Trophoblast cell (in vitro differentiated cells and primary cell): ENCODE data around the gene FYB1.
A peak's percentile ranks its signal among the peaks of the same experiment; 100 is the strongest.

Source experiments
- DNase-seq, 2 donors: peaks; one replicate each; pipeline ENCODE4 v3.0.0-alpha.2; 2016
- H2AFZ ChIP-seq: 2 replicates; pipeline ENCODE4 v1.6.1; 2013; ENCODE audit warnings: low read length, moderate library complexity, mild to moderate bottlenecking; ENCODE audit not compliant: insufficient read depth, poor library complexity
- H2AK5ac ChIP-seq: 2 replicates; pipeline ENCODE4 v1.6.1; 2013; ENCODE audit warnings: mild to moderate bottlenecking, low read length
- H2BK120ac ChIP-seq: 2 replicates; pipeline ENCODE4 v1.6.1; 2013; ENCODE audit warnings: low read length, mild to moderate bottlenecking, moderate library complexity; ENCODE audit not compliant: insufficient read depth, poor library complexity
- H2BK12ac ChIP-seq: 2 replicates; pipeline ENCODE4 v1.6.1; 2013; ENCODE audit warnings: mild to moderate bottlenecking, low read length, moderate library complexity
- H2BK5ac ChIP-seq: 2 replicates; pipeline ENCODE4 v1.6.1; 2013; ENCODE audit warnings: low read length, low read depth, moderate library complexity, mild to moderate bottlenecking; ENCODE audit not compliant: poor library complexity
- H3K14ac ChIP-seq: 2 replicates; pipeline ENCODE4 v1.6.1; 2013; ENCODE audit warnings: mild to moderate bottlenecking, low read length
- H3K18ac ChIP-seq: 2 replicates; pipeline ENCODE4 v1.6.1; 2013; ENCODE audit warnings: mild to moderate bottlenecking, low read length
- H3K23ac ChIP-seq: 2 replicates; pipeline ENCODE4 v1.6.1; 2013; ENCODE audit warnings: low read length
- H3K27ac ChIP-seq: 2 replicates; pipeline ENCODE4 v1.5.1; 2013; ENCODE audit warnings: low read depth, mild to moderate bottlenecking, inconsistent platforms, low read length, moderate library complexity
- H3K27me3 ChIP-seq: 2 replicates; pipeline ENCODE4 v1.6.1; 2013; ENCODE audit warnings: inconsistent platforms, mild to moderate bottlenecking, low read length, moderate library complexity; ENCODE audit not compliant: insufficient read depth
- H3K36me3 ChIP-seq, 2 experiments: 1 replicate in 1 of 2; 2 replicates in 1 of 2; pipeline ENCODE4 v1.6.1; 2013; ENCODE audit warnings: low read length in 2 of 2, mild to moderate bottlenecking in 2 of 2, moderate library complexity in 1 of 2; ENCODE audit not compliant: insufficient read depth in 2 of 2, control insufficient read depth in 1 of 2
- H3K4ac ChIP-seq: 2 replicates; pipeline ENCODE4 v1.6.1; 2013; ENCODE audit warnings: low read depth, mild to moderate bottlenecking, low read length, moderate library complexity
- H3K4me1 ChIP-seq, 2 experiments: 1 replicate in 1 of 2; 2 replicates in 1 of 2; pipeline ENCODE4 v1.6.1; 2013; ENCODE audit warnings: low read length in 2 of 2, mild to moderate bottlenecking in 2 of 2, moderate library complexity in 1 of 2; ENCODE audit not compliant: insufficient read depth in 2 of 2, control insufficient read depth in 1 of 2
- H3K4me2 ChIP-seq: 2 replicates; pipeline ENCODE4 v1.6.1; 2013; ENCODE audit warnings: inconsistent platforms, mild to moderate bottlenecking, low read length, moderate library complexity
- H3K4me3 ChIP-seq: 2 replicates; pipeline ENCODE4 v1.5.1; 2013; ENCODE audit warnings: mild to moderate bottlenecking, low read depth, low read length, inconsistent platforms
- H3K79me1 ChIP-seq: one replicate; pipeline ENCODE4 v1.6.1; 2013; ENCODE audit warnings: low read length
- H3K79me2 ChIP-seq: 2 replicates; pipeline ENCODE4 v1.6.1; 2013; ENCODE audit warnings: low read length, mild to moderate bottlenecking; ENCODE audit not compliant: control insufficient read depth, insufficient read depth, poor library complexity
- H3K9ac ChIP-seq: 2 replicates; pipeline ENCODE4 v1.6.1; 2013; ENCODE audit warnings: mild to moderate bottlenecking, low read length
- H3K9me3 ChIP-seq: 2 replicates; pipeline ENCODE4 v1.6.1; 2013; ENCODE audit warnings: low read depth, mild to moderate bottlenecking, control low read depth, inconsistent platforms, low read length; ENCODE audit not compliant: insufficient read depth
- H4K12ac ChIP-seq: 2 replicates; pipeline ENCODE4 v1.6.1; 2013; ENCODE audit warnings: low read depth, mild to moderate bottlenecking, low read length, moderate library complexity
- H4K8ac ChIP-seq: 2 replicates; pipeline ENCODE4 v1.6.1; 2013; ENCODE audit warnings: low read depth, mild to moderate bottlenecking, low read length, moderate library complexity
- H4K91ac ChIP-seq: one replicate; pipeline ENCODE4 v1.6.1; 2013; ENCODE audit warnings: low read depth, mild to moderate bottlenecking, low read length, moderate library complexity
- WGBS: extraction: QIAGEN DNeasy Blood & Tissue Kit; methylation state at CpG from one replicate; pipeline ENCODE4 v1.1.7; 2013; ENCODE audit warnings: missing lambda C conversion rate; ENCODE audit not compliant: insufficient read length, insufficient coverage; ENCODE audit errors: extremely low coverage; 5-methylcytosine and 5-hydroxymethylcytosine counted together

The FYB1 gene

DNA sequence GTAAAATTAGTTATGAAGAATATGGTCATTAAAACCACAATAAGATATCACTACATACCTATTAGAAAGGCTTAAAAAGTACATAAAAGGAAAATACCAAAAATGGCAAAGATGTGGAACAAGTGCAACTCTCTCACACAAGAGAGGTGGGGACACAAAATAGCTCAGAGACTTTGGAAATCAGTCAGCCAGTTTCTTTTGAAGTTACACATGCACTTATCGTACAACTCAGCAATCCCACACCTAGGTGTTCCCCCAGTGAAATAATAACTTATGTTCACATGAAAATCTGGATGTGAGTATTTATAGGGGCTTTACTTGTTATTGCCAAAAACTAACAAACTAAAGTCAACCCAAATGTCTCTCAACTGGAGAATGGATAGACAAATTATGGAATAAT lies 135.4 kb downstream of the FYB1 start:
- Histone ChIP-seq H3K9me3 (no peaks in the 10 kb centered on the region), H2BK12ac (no peak overlapping the region), H3K14ac (no peak overlapping the region), H3K79me2 (no peaks in the 10 kb centered on the region), H2AK5ac (no peak overlapping the region), H3K4me1 (no peaks in the 10 kb centered on the region), H3K27ac (no peak overlapping the region), H3K79me1 (no peaks in the 10 kb centered on the region), H3K4me2 (no peak overlapping the region), H3K4ac (no peak overlapping the region), H2AFZ (no peak overlapping the region), H2BK120ac (no peak overlapping the region), H3K23ac (no peak overlapping the region), H3K36me3 (no peaks in the 10 kb centered on the region), H3K18ac (no peak overlapping the region), H3K27me3 (no peaks in the 10 kb centered on the region), H2BK5ac (no peak overlapping the region), H3K9ac (no peak overlapping the region), H4K12ac (no peak overlapping the region), H4K8ac (no peak overlapping the region), H3K4me3 (no peak overlapping the region), H4K91ac (no peak overlapping the region)
- WGBS: no CpG with 5 or more reads among the region's 1 CpG
- DNase-seq: no peak

- Histone ChIP-seq H2BK12ac (no peak overlapping the region), H2AFZ (no peak overlapping the region), H3K4me1 (no peaks in the 10 kb centered on the region), H4K91ac (no peak overlapping the region), H3K14ac (no peak overlapping the region), H4K8ac (no peak overlapping the region), H4K12ac (no peak overlapping the region), H3K9ac (no peak overlapping the region), H2AK5ac (no peak overlapping the region), H3K79me1 (no peaks in the 10 kb centered on the region), H3K18ac (no peak overlapping the region), H3K27me3 (no peaks in the 10 kb centered on the region), H3K36me3 (no peaks in the 10 kb centered on the region), H3K4ac (no peak overlapping the region), H2BK5ac (no peak overlapping the region), H3K23ac (no peak overlapping the region), H2BK120ac (no peak overlapping the region), H3K4me3 (no peak overlapping the region), H3K79me2 (no peaks in the 10 kb centered on the region), H3K27ac (no peak overlapping the region), H3K4me2 (no peak overlapping the region), H3K9me3 (no peaks in the 10 kb centered on the region)
- no CpG with 5 or more reads among the region's 3 CpGs for WGBS
- DNase-seq: no peak
Measured at GRCh38 chr5:39082995-39083394, 136.4 kb downstream of the FYB1 start.

DNA sequence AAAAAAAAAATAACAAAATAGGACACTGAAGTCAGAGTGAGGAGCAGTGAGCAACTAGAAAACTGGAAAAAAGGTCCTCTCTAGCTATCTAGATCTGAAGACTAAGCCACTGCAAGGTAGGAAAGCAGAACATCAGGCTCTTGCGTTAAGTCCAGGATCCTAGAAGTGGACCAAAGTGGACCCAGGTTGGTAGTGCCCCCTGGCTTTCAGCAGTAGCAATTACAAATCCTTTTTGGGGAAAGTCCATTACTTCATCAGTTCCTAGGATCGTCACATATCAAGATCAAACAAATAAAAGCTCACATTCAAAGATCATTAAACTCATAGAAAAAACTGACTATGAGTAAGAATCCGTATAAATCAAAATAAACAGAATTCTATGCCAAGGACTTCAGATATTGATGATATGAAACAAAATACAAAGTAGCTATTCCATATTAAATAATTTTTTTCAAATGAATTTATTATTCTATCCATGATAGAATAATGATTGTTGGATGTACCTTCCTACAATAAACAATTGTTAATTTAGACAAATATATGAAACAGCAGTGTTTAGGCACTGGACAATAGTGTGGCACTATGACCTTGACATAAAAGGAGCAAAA lies 138.7 kb downstream of the FYB1 start:
- no peak overlapping the region for H3K14ac ChIP-seq
- H2AK5ac ChIP-seq: no peak overlapping the region
- H3K79me1 ChIP-seq: no peaks in the 10 kb centered on the region
- H4K91ac ChIP-seq: no peak overlapping the region
- DNase-seq: peak; percentile 57 to 86
- H4K8ac ChIP-seq: no peak overlapping the region
- H3K27me3 ChIP-seq: no peaks in the 10 kb centered on the region
- no peaks in the 10 kb centered on the region for H3K9me3 ChIP-seq
- no peak overlapping the region for H2BK5ac ChIP-seq
- no peak overlapping the region for H4K12ac ChIP-seq
- no peak overlapping the region for H2BK120ac ChIP-seq
- H3K23ac ChIP-seq: no peak overlapping the region
- H3K27ac ChIP-seq: no peak overlapping the region
- no peak overlapping the region for H3K18ac ChIP-seq
- no peak overlapping the region for H2AFZ ChIP-seq
- H2BK12ac ChIP-seq: no peak overlapping the region
- H3K79me2 ChIP-seq: no peaks in the 10 kb centered on the region
- H3K4ac ChIP-seq: no peak overlapping the region
- no CpG with 5 or more reads among the region's 3 CpGs for WGBS
- no peak overlapping the region for H3K4me2 ChIP-seq
- no peak overlapping the region for H3K9ac ChIP-seq
- no peak overlapping the region for H3K4me3 ChIP-seq
- no peaks in the 10 kb centered on the region for H3K36me3 ChIP-seq
- no peaks in the 10 kb centered on the region for H3K4me1 ChIP-seq

DNA sequence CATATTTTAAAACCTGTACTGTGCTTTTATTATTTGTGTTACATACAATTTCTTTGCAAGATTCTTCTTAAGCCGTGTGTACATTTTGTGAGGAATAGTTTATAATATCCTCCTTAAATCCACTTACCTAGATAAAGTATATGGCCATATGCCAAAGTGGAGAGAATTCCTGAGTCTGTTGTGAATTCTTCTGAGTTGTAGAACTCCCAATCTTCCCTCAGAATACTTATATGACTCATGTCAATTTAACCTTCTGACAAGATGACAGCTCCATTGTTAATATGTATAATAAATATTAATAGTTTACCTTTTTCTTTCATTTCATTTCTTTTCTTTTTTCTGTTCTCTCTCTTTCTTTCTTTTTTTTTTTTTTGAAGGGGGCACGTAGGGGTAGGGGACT lies 139.2 kb downstream of the FYB1 start:
- Histone ChIP-seq H3K79me1 (no peaks in the 10 kb centered on the region), H3K79me2 (no peaks in the 10 kb centered on the region), H3K27me3 (no peaks in the 10 kb centered on the region), H4K91ac (no peak overlapping the region), H3K23ac (no peak overlapping the region), H3K9me3 (no peaks in the 10 kb centered on the region), H2AFZ (no peak overlapping the region), H2BK12ac (no peak overlapping the region), H2BK5ac (no peak overlapping the region), H4K12ac (no peak overlapping the region), H3K9ac (no peak overlapping the region), H2AK5ac (no peak overlapping the region), H3K14ac (no peak overlapping the region), H4K8ac (no peak overlapping the region), H3K4me3 (no peak overlapping the region), H3K27ac (no peak overlapping the region), H3K4me1 (no peaks in the 10 kb centered on the region), H2BK120ac (no peak overlapping the region), H3K4me2 (no peak overlapping the region), H3K36me3 (no peaks in the 10 kb centered on the region), H3K18ac (no peak overlapping the region), H3K4ac (no peak overlapping the region)
- WGBS: no CpG with 5 or more reads among the region's 2 CpGs
- no peak for DNase-seq
